HepG2 (cell line): Measurements from ENCODE around the gene QSOX1.

Experiments used
- FOXM1 ChIP-seq: sonication (generic); formaldehyde crosslinking; IDR thresholded peaks from 2 replicates; pipeline ENCODE4 v1.5.0; 2020; ENCODE audit warnings: missing genetic modification reagents
- PHF20 ChIP-seq: sonication (generic); formaldehyde crosslinking; IDR thresholded peaks from 2 replicates; pipeline ENCODE4 v1.5.0; 2020; ENCODE audit warnings: mild to moderate bottlenecking, missing genetic modification reagents
- RAD21 ChIP-seq: fragments of 450-650 bp; formaldehyde crosslinking; IDR thresholded peaks from 2 replicates; pipeline ENCODE4 v1.5.0; 2020; ENCODE audit warnings: mild to moderate bottlenecking

DNA sequence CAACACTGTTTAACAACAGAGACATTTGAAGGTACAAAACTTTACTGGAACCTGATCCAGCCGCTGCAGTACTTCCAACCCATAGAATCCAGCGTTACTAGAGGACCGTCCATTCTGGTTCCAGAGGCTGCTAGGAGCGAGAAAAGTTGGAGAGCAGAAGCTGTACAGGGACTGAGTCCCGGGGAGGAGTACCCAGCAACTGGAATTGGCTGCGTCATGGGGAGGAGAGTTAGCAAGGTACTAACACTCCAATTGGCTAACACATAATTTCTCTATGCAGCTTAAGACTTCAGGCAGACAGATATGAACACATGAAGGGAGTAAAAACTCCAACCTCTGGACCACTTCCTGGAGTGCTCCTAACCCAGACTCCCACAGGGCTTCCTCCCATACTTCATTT, 2.1 kb upstream of the QSOX1 start:
- TF ChIP-seq RAD21 (CRISPR knock-in tag), result no peak
- TF ChIP-seq FOXM1 (CRISPR knock-in tag), result no peak
- no peak for TF ChIP-seq PHF20 (CRISPR knock-in tag)
